Gastroesophageal sphincter (tissue), 3 donors: ENCODE results near the gene RAB11FIP3.

Source experiments
- EP300 ChIP-seq: sonication (generic); formaldehyde crosslinking; IDR thresholded peaks from one replicate; pipeline ENCODE4 v1.6.1; 2017; ENCODE audit warnings: antibody characterized with exemption, mild to moderate bottlenecking
- POLR2A ChIP-seq, 2 donors: fragments of 450-650 bp; IDR thresholded peaks; one replicate each; pipeline ENCODE4 v1.6.1; 2017; ENCODE audit warnings: antibody characterized with exemption in 2 of 2, mild to moderate bottlenecking in 2 of 2, moderate library complexity in 1 of 2
- POLR2AphosphoS5 ChIP-seq: sonication (generic); formaldehyde crosslinking; IDR thresholded peaks from one replicate; pipeline ENCODE4 v1.6.1; 2017; ENCODE audit warnings: antibody characterized with exemption
- TF ChIP-seq, protein P1 (sequence below), 4 experiments: fragments of 200-600 bp in 2 of 4; fragments of 450-650 bp in 2 of 4; sonication (generic) in 1 of 4; IDR thresholded peaks; one replicate each; pipeline ENCODE4 v1.5.1; 2017 to 2019; ENCODE audit warnings: antibody characterized with exemption in 4 of 4, mild to moderate bottlenecking in 2 of 4, moderate library complexity in 2 of 4

DNA sequence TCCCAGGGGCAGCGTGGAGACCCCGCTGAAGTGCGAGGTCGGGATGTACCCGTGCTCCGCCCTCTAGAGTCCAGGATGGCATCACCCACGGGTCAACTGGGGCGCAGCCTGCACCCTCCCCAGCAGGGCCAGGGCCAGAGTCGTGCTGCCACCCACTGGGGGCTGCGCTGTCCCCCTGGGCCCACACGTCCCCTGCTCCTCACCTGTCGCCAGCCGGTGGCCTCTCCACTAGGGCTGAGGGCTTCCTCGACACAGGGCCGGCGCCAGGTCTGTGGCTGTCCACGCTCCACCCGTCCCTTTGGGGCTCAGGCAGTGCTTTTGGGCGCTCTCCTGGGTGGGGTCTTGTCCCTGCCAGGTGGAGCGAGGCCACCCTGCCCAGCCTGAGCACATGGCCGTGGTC lies 123.1 kb downstream of the RAB11FIP3 start:
- TF ChIP-seq, protein P1, sequence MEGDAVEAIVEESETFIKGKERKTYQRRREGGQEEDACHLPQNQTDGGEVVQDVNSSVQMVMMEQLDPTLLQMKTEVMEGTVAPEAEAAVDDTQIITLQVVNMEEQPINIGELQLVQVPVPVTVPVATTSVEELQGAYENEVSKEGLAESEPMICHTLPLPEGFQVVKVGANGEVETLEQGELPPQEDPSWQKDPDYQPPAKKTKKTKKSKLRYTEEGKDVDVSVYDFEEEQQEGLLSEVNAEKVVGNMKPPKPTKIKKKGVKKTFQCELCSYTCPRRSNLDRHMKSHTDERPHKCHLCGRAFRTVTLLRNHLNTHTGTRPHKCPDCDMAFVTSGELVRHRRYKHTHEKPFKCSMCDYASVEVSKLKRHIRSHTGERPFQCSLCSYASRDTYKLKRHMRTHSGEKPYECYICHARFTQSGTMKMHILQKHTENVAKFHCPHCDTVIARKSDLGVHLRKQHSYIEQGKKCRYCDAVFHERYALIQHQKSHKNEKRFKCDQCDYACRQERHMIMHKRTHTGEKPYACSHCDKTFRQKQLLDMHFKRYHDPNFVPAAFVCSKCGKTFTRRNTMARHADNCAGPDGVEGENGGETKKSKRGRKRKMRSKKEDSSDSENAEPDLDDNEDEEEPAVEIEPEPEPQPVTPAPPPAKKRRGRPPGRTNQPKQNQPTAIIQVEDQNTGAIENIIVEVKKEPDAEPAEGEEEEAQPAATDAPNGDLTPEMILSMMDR (IDR thresholded peaks at IDR 0.05): no peak
- TF ChIP-seq EP300: no peak
- TF ChIP-seq POLR2A (IDR thresholded peaks at IDR 0.05): no peak
- TF ChIP-seq POLR2AphosphoS5: no peak
